Measurements from ENCODE around the gene MINDY4. TPM values are rescaled to one million over a fixed set of nuclear protein-coding genes. Genes with fewer than 3 reads are reported as not detected.

MINDY4 gene
- total RNA-seq, 1 experiment from 2014 or later = 1.8 TPM

GRCh38 chr7:30925117-30925516, 153.9 kb downstream of the MINDY4 start (continued):
- TF ChIP-seq SMAD3 (CRISPR knock-in tag; IDR thresholded peaks at IDR 0.05; ENCODE audit: borderline replicate concordance) (no peak), PRDM15 (CRISPR knock-in tag; IDR thresholded peaks at IDR 0.05) (no peak), KAT7 (CRISPR knock-in tag; IDR thresholded peaks at IDR 0.05; ENCODE audit: borderline replicate concordance) (no peak), SP1 (CRISPR knock-in tag; conservative IDR thresholded peaks at IDR 0.05) (no peak), SMAD4 (CRISPR knock-in tag; IDR thresholded peaks at IDR 0.05) (no peak)

- TF ChIP-seq EMX1 (CRISPR knock-in tag; IDR thresholded peaks at IDR 0.05) = no peak
- DNase-seq (ENCODE audit: low spot score) = peak; percentile 5
- H3K4me3 Mint-ChIP-seq = no peak overlapping the region
- no peak overlapping the region for H3K27ac Mint-ChIP-seq
- no peaks in the 10 kb centered on the region for H3K27me3 Mint-ChIP-seq (ENCODE audit: low read depth)
- H3K4me1 Mint-ChIP-seq = no peaks in the 10 kb centered on the region
- peaks cover 13% of the 10 kb centered on the region for H3K9me3 Mint-ChIP-seq
- ATAC-seq = no peak
- ChIA-PET CTCF (no interaction called here), POLR2A (no interaction called here)
- no peaks in the 10 kb centered on the region for H3K36me3 Mint-ChIP-seq
These were observed 154.7 kb downstream of the MINDY4 start for GRCh38 chr7:30925913-30926312.

GRCh38 chr7:30926313-30926712, 155.1 kb downstream of the MINDY4 start:
- H3K27me3 Mint-ChIP-seq (ENCODE audit: low read depth) = no peaks in the 10 kb centered on the region
- no peak for ATAC-seq
- no peaks in the 10 kb centered on the region for H3K4me1 Mint-ChIP-seq
- H3K36me3 Mint-ChIP-seq = no peaks in the 10 kb centered on the region
- ChIA-PET CTCF (no interaction called here), POLR2A (interaction anchor here (0.5 kb wide), 1 partner anchor 27 kb away, joined by 3 read pairs; no protein-coding TSS in a partner anchor)
- TF ChIP-seq KAT7 (CRISPR knock-in tag; IDR thresholded peaks at IDR 0.05; ENCODE audit: borderline replicate concordance) (no peak), ZNF396 (CRISPR knock-in tag; IDR thresholded peaks at IDR 0.05; ENCODE audit: borderline replicate concordance) (no peak), ZNF232 (CRISPR knock-in tag; IDR thresholded peaks at IDR 0.05) (no peak), CDX4 (CRISPR knock-in tag; IDR thresholded peaks at IDR 0.05; ENCODE audit: borderline replicate concordance) (no peak), FOXP1 (CRISPR knock-in tag; IDR thresholded peaks at IDR 0.05; ENCODE audit: borderline replicate concordance) (no peak), ATF1 (CRISPR knock-in tag; IDR thresholded peaks at IDR 0.05) (no peak)
- no peak overlapping the region for H3K4me3 Mint-ChIP-seq
- H3K9me3 Mint-ChIP-seq = peaks cover 13% of the 10 kb centered on the region
- H3K27ac Mint-ChIP-seq = no peak overlapping the region
- DNase-seq (ENCODE audit: low spot score) = peak; percentile 5

- no peak overlapping the region for H3K27ac Mint-ChIP-seq
- H3K4me1 Mint-ChIP-seq = no peaks in the 10 kb centered on the region
- no peak for ATAC-seq
- POLR2A ChIA-PET = interaction anchor here (0.5 kb wide), 1 partner anchor 28 kb away, joined by 3 read pairs; no protein-coding TSS in a partner anchor
- no peaks in the 10 kb centered on the region for H3K36me3 Mint-ChIP-seq
- no peak for DNase-seq (ENCODE audit: low spot score)
- no peak overlapping the region for H3K4me3 Mint-ChIP-seq
- peaks cover 13% of the 10 kb centered on the region for H3K9me3 Mint-ChIP-seq
- CTCF ChIA-PET = interaction anchor here (0.7 kb wide), 1 partner anchor 12 kb away, joined by 3 read pairs; no protein-coding TSS in a partner anchor
- H3K27me3 Mint-ChIP-seq (ENCODE audit: low read depth) = 0 out of 2 replicates have a peak, but pooled peaks cover under 1% of the 10 kb centered on the region
- TF ChIP-seq USF1 (CRISPR knock-in tag; IDR thresholded peaks at IDR 0.05) (no peak), ARID4B (CRISPR knock-in tag; IDR thresholded peaks at IDR 0.05; ENCODE audit: borderline replicate concordance) (no peak), NFE2L1 (CRISPR knock-in tag; IDR thresholded peaks at IDR 0.05) (no peak), CREB1 (CRISPR knock-in tag; IDR thresholded peaks at IDR 0.05) (no peak), TP53 (CRISPR knock-in tag; IDR thresholded peaks at IDR 0.05) (no peak), NFATC4 (CRISPR knock-in tag; IDR thresholded peaks at IDR 0.05) (no peak), AFF4 (CRISPR knock-in tag; IDR thresholded peaks at IDR 0.05; ENCODE audit: borderline replicate concordance) (no peak)
These were observed 155.8 kb downstream of the MINDY4 start for GRCh38 chr7:30927040-30927439.

All from WTC11 (cell line).